Right atrium auricular region (tissue), 2 donors: ENCODE results near the gene ZGPAT. TPM values are rescaled to one million over a fixed set of nuclear protein-coding genes. Genes with fewer than 3 reads are reported as not detected.
"Not testable (repeated sequence)": the region's sequence is repeated elsewhere in the genome, so short reads cannot be mapped to it uniquely, and the experiment has no call there.

Experiments
- DNase-seq: peaks from one replicate; pipeline ENCODE4 v3.0.0-alpha.2; 2019; ENCODE audit warnings: low spot score
- H3K27ac ChIP-seq, 2 donors: fragments of 200-600 bp; sonication (generic); 1 replicate in 1 of 2; 2 replicates in 1 of 2; pipeline ENCODE4 v1.5.1; 2016 to 2019
- H3K27me3 ChIP-seq, 2 donors: fragments of 200-600 bp; sonication (generic); one replicate each; pipeline versions ENCODE4 v1.5.1 to v1.6.0; 2017 to 2019
- H3K36me3 ChIP-seq: fragments of 200-600 bp; sonication (generic); one replicate; pipeline ENCODE4 v1.5.1; 2016
- H3K4me1 ChIP-seq, 2 donors: fragments of 200-600 bp; sonication (generic); one replicate each; pipeline versions ENCODE4 v1.5.1 to v1.6.0; 2017 to 2019
- H3K4me3 ChIP-seq, 2 donors: fragments of 200-600 bp; sonication (generic); 1 replicate in 1 of 2; 2 replicates in 1 of 2; pipeline ENCODE4 v1.5.1; 2017 to 2019; ENCODE audit warnings: mild to moderate bottlenecking in 1 of 2, moderate library complexity in 1 of 2
- H3K9me3 ChIP-seq, 2 donors: fragments of 200-600 bp; sonication (generic); one replicate each; pipeline ENCODE4 v1.5.1; 2019
- CTCF ChIP-seq, 2 donors: fragments of 200-600 bp; sonication (generic); IDR thresholded peaks; one replicate each; pipeline ENCODE4 v1.5.1; 2019; ENCODE audit warnings: antibody characterized with exemption in 2 of 2
- total RNA-seq, 2 donors: library from RNA; depleted of rRNA; stranded (reverse); fragments of >200 nt; gene quantifications; one replicate each; pipeline ENCODE4 v1.1.0, GENCODE V29; 2016

The ZGPAT gene
- total RNA-seq, 2 donors from 2014 or later, result 11.9 to 15.1 TPM

GRCh38 chr20:63775096-63775978 is 67.5 kb downstream of the ZGPAT start:
- peak; percentile 51 to 80 for TF ChIP-seq CTCF (IDR thresholded peaks at IDR 0.05)
- H3K4me1 ChIP-seq, result peaks cover 0 to 24% of the 10 kb centered on the region in 2 donors
- no peak overlapping the region for H3K27ac ChIP-seq
- DNase-seq, result no peak
- peak overlapping the region in 1 of 2 donors; percentile 15 for H3K4me3 ChIP-seq
- no peaks in the 10 kb centered on the region for H3K9me3 ChIP-seq
- no peaks in the 10 kb centered on the region for H3K27me3 ChIP-seq
- H3K36me3 ChIP-seq, result peaks cover 6% of the 10 kb centered on the region

DNA sequence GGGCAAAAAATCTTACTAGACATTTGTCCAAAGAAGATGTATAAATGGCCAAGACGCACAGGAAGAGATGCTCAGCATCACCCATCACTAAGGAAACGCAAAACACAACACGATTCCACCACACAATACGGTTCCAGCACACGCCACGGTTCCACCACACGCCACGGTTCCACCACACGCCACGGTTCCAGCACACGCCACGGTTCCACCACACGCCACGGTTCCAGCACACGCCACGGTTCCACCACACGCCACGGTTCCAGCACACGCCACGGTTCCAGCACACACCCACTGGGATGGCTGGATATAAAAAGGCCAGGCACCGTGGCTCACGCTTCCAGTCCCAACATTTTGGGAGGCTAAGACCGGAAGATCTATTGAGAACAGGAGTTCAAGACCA is 69.0 kb downstream of the ZGPAT start:
- DNase-seq, result not testable (repeated sequence)

DNA sequence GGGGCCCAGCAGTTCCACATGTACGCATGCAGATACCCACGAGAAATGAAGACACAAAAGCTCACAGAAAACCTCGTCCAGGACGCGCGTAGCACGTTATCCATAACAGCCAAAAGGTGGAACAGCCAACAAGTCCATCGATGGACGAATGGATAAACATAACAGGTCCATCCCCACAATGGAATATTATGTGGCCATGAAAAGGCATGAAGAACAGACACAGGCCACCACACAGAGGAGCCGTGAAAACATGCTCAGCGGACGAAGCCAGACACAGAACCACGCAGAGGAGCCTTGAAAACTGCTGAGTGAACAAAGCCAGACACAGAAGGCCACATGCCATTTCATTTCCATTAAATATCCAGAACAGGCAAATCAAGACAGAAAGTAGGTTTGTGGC is 69.8 kb downstream of the ZGPAT start:
- Histone ChIP-seq H3K4me3 (no peak overlapping the region), H3K36me3 (peaks cover 6% of the 10 kb centered on the region), H3K27ac (no peak overlapping the region), H3K27me3 (no peaks in the 10 kb centered on the region), H3K4me1 (peaks cover 0 to 20% of the 10 kb centered on the region in 2 donors), H3K9me3 (no peaks in the 10 kb centered on the region)
- no peak for TF ChIP-seq CTCF (IDR thresholded peaks at IDR 0.05)
- DNase-seq, result no peak

More for the DNA sequence above, 69.0 kb downstream of the ZGPAT start:
- not testable (repeated sequence) for H3K4me3 ChIP-seq, H3K27ac ChIP-seq, H3K9me3 ChIP-seq, H3K27me3 ChIP-seq, H3K36me3 ChIP-seq
- peaks cover 0 to 24% of the 10 kb centered on the region in 2 donors for H3K4me1 ChIP-seq

DNA sequence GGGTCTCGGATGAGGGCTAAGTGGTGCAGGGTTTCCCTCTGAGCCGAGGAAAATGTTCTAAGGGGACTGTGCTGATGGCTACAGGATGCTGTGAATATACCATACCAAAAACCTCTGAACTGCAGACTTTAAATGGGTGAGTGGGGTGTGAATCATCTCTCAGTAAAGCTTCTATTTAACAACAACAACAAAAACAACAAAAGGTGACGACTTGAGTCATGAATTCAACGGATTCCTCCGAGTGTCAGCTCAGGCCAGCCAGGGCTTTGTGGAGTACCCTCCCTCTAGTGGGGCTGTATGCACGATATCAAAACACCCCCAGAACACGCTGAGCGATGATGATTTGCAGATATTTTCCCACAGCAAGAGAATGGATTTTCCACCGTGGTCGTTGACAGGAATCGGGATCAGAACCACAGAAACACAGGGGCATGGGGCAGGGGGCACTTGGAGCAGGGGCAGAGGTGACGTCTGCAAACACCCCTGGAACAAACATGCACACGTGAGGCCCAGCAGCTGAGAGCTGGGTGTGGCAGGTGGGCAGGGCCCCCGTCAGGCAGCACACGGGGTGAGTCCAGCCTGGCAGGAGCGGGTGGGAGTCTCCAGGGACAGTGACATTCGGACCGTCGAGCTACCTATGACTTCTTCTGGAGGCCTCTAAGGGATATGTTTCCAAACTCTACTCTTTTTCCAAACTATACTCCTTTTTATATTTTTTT is 70.4 kb downstream of the ZGPAT start:
- Histone ChIP-seq H3K9me3 (no peaks in the 10 kb centered on the region), H3K27ac (no peak overlapping the region), H3K36me3 (peaks cover 6% of the 10 kb centered on the region), H3K27me3 (no peaks in the 10 kb centered on the region), H3K4me3 (no peak overlapping the region), H3K4me1 (peaks cover 0 to 16% of the 10 kb centered on the region in 2 donors)
- no peak for DNase-seq
- no peak for TF ChIP-seq CTCF (IDR thresholded peaks at IDR 0.05)

GRCh38 chr20:63778857-63779256 is 71.0 kb downstream of the ZGPAT start:
- TF ChIP-seq CTCF (IDR thresholded peaks at IDR 0.05), result no peak
- Histone ChIP-seq H3K27me3 (no peaks in the 10 kb centered on the region), H3K9me3 (no peaks in the 10 kb centered on the region), H3K4me3 (no peak overlapping the region), H3K36me3 (peaks cover 6% of the 10 kb centered on the region), H3K27ac (no peak overlapping the region), H3K4me1 (peaks cover 0 to 16% of the 10 kb centered on the region in 2 donors)
- DNase-seq, result no peak

- Histone ChIP-seq H3K36me3 (no peaks in the 10 kb centered on the region), H3K27me3 (no peaks in the 10 kb centered on the region), H3K4me1 (peaks cover 0 to 4% of the 10 kb centered on the region in 2 donors), H3K4me3 (no peak overlapping the region), H3K9me3 (no peaks in the 10 kb centered on the region), H3K27ac (no peak overlapping the region)
- DNase-seq, result no peak
- no peak for TF ChIP-seq CTCF (IDR thresholded peaks at IDR 0.05)
Observed at GRCh38 chr20:63781181-63781580, 73.3 kb downstream of the ZGPAT start.
